ENCODE measurements around the gene NXN.
"Not testable (repeated sequence)": the region's sequence is repeated elsewhere in the genome, so short reads cannot be mapped to it uniquely, and the experiment has no call there.

Gene NXN

DNA sequence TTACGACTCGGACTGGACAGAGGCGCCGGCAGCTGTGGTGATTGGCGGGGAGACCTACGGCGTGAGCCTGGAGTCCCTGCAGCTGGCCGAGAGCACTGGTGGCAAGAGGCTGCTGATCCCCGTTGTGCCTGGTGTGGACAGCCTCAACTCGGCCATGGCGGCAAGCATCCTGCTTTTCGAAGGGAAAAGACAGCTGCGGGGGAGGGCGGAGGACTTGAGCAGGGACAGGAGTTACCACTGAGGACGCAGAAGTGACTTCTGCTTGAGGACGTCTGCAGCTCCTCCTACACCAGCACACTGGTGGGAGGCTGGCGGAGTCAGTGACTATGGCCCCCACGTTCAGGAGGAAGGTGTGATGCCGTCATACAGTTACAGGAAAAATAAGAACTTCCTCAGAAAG, 187.7 kb downstream of the NXN start:
- DNase-seq, result no peak

- DNase-seq, result not testable (repeated sequence)
Observed at GRCh38 chr17:790874-791247, 188.7 kb downstream of the NXN start.

DNA sequence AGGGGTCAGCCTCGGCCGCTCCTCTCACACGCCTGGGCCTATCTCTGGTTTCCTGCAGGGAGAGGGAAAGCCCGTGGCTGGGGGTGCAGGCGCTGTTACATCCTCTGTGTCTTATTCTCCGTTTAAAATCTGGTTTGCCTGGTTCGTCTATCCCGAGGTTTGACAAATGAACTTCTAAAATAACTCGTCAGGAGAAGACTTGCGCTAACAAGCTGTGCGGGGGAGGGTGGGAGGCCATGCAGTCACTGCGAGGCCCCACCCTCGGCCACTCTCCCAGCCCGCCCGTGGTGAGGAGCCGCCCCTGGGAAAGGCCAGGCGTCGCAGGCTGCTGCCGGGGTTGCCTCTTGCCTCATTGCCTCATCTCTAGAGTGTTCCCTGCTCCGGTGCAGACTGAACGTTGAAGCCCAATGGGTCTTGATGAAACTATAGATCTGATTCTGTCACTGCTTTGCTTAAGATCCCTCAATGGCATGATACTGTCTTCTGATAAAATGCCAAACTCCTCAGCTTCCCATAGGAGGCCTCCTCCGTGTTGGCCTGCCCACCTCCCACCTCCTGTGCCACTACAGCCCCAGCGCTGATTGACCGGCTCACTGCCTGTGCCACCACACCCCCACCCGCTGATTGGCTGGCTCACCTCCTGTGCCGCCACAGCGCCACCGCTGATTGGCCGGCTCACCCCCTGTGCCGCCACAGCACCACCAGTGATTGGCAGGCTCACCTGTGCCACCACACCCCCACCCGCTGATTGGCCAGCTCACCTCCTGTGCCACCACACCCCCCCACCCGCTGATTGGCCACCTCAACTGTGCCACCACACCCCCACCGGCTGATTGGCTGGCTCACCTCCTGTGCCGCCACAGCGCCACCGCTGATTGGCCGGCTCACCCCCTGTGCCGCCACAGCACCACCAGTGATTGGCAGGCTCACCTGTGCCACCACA, 189.4 kb downstream of the NXN start:
- DNase-seq, result not testable (repeated sequence)

- DNase-seq, result no peak
Observed at GRCh38 chr17:789160-789840, 190.3 kb downstream of the NXN start.

- no peak for DNase-seq
Observed at GRCh38 chr17:788551-788950, 191.0 kb downstream of the NXN start.

DNA sequence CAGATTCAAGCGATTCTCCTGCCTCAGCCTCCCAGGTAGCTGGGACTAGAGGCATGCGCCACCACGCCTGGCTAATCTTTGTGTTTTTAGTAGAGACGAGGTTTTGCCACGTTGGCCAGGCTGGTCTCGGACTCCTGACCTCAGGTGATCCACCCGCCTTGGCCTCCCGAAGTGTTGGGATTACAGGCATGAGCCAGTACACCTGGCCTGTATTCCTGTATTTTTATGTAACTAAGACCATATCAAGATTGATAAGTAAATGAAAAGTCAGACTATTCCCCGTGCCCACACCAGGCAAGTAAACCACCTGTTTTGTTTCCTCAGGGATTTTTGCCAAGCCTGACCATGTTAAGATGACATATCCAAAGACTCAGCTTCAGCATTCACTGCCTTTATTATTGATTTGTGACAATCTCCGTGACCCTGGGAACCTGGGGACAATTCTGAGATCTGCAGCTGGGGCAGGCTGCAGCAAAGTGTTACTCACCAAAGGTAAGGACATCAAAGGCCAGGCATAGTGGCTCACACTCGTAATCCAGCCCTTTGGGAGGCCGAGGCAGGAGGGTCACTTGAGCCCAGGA, 191.8 kb downstream of the NXN start:
- DNase-seq, result no peak

DNA sequence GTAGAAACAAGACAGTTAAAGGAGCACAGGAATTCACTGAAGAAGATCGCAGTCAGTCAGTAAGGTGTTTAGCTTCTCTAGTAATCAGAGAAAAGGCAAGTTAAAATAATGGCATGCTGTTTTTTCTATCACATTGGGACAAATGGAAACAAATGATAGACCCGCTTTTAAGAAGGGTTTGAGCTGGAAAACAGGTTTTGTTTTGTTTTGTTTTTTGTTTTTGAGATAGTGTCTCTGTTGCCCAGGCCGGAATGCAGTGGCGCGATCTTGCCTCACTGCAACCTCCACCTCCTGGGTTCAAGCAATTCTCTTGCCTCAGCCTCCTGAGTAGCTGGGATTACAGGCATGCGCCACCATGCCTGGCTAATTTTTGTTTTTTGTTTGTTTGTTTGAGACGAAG, 193.7 kb downstream of the NXN start:
- DNase-seq, result not testable (repeated sequence)

DNA sequence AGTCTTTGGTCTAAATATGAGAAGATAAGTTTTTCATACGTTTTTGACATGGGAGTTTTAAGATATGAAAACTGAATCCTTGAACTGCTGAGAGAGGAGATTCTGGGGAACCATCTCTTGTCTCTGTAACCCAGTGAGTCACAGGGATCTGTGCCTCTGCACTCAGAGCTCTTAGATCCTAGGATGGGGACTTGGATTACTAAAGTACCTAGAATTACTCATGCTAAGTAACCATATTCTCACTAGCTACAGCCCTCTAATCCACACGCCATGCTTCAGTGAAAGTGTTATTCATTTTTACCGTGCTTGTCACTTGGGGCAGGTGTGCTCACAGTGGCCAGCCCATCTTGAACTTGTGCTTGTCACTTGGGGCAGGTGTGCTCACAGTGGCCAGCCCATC, 195.4 kb downstream of the NXN start:
- no peak for DNase-seq

GRCh38 chr17:781805-782731, 197.5 kb downstream of the NXN start, which contains the start of the genes GLOD4 and MRM3:
TSS of gene GLOD4 (minus strand) at chr17:782280. CDS start at chr17:782255, 25 bp downstream.
TSS of gene MRM3 (plus strand) at chr17:782353. CDS start at chr17:782379, 26 bp downstream.
- DNase-seq, result peak; percentile 100

DNA sequence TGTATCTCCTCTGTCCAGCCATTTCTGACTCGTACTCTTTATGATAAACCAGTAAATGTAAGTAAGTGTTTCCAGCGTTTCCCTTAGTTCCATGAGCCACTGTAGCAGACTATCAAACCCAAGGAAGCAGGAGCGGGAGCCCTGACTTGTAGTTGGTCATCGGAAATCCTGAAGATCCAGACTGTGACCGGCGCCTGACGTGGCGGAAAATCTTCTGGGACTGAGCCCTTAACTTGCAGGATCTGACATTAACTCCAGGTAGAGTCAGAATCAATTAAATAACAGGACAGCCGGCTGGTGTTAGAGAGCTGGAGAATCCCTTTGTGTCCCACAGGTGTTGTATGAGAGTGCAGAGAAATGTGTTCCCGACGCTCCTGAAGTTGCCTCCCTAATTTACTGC, 201.5 kb downstream of the NXN start:
- DNase-seq, result no peak

GRCh38 chr17:774313-774584, 205.3 kb downstream of the NXN start:
- DNase-seq, result no peak

GRCh38 chr17:773467-774312, 205.9 kb downstream of the NXN start:
- no peak for DNase-seq

DNA sequence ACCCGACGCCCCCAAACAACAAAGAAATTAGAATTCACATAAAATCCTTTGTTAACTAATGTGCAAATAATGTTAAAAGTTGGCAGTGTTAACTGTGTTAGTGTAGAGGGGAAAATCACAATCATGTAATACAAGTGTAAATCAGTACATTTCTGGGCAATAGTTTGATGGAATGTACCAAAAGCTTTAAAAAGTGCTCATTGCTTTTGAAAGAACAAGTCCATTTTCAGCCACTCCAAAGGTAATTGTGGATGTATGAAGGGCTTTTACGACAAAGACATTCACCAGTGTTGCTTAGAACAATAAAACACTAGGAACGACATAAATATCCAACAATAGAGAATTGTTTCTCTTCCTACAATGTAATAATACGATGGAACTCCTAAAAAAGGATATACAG, 206.6 kb downstream of the NXN start:
- DNase-seq, result no peak

DNA sequence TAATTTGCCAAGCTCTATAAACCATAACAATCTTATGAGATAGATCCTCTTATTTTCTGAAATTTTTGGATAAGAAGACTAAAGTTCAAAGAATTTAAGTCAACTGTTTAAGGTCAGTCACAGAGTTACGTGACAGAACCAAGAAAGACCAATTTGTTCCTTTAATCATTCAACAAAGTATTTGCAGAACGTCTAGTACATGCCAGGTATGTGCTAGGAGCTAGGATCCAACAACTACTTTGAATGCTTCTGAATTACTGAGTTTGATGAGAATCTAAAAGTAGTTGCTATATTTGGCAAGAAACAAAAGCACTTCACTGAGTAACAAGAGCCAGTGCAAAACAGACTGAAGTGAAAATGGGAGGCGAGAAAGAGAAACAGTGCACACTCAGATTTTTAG, 212.5 kb downstream of the NXN start:
- DNase-seq, result no peak

DNA sequence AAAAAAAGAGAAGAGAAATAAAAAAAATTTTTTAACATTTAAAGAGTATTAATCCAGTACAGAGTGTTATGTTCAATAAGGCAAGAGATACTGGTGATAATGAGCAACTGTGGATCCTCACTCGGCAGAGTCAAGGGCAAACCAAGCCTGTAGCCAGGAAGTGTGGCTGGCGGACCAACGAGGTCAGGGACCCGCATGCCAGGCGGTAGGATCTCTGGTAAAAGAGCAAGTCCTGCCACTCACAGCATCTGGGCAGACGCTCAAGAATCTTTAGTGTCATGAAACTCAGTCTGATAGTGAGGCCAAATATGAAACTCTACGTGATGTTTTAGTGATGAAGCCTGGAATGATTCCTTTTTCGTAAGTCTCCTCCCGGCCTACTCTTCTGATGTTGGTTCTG, 219.2 kb downstream of the NXN start:
- no peak for DNase-seq

DNA sequence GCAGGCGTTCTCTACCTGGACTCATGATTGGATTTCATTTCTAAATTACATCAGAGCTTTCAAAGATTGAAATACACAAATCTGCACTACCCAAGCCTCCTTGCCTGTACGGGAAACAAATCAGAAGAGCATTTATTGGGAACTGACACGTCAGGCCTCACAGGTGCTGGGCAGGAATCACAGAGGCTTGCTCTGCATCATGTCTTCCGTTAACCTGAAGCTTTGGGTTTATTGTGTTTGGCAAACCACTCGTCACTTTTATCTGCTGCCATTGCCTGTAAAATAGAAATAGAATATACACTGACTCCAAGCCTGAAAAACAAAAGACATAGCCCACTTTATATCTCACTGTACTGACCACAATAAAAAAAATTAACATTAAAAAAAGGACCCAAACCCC, 219.6 kb downstream of the NXN start:
- DNase-seq, result no peak

- DNase-seq, result not testable (repeated sequence)
Observed at GRCh38 chr17:756010-756567, 223.5 kb downstream of the NXN start.

GRCh38 chr17:755319-755961, 224.1 kb downstream of the NXN start:
- not testable (repeated sequence) for DNase-seq

- DNase-seq, result no peak
Observed at GRCh38 chr17:753418-753817, 226.2 kb downstream of the NXN start.

DNA sequence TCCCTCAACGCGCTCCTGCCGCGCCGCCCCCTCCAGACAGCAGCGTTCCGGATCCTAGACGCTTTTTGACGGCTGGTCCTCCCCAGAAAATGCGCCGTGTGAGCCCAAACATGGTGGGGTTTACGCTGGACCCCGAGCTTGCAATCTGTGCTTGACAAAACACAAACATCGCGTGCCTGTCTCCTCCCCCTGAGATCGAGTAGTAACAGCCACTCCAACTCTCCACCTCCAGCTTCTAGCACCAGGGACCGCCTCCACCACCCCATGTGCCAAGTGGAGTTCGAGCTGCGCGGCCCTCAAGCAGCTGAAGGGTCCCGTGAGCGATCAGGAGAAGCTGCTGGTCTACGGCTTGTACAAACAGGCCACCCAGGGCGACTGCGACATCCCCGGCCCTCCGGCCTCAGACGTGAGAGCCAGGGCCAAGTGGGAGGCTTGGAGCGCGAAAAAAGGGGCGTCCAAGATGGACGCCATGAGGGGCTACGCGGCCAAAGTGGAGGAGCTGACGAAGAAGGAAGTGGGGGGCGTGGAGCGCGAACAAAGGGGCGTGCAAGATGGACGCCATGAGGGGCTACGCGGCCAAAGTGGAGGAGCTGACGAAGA, 226.9 kb downstream of the NXN start:
- no peak for DNase-seq
